OCI-M2 (cell line): ENCODE results near the gene CFAP298.
"Not testable (repeated sequence)": the region's sequence is repeated elsewhere in the genome, so short reads cannot be mapped to it uniquely, and the experiment has no call there.

Experiments
- DNase-seq: peaks from one replicate; lab custom pipeline; 2025; ENCODE audit not compliant: unreplicated experiment; lab: John Stamatoyannopoulos, UW

The CFAP298 gene

DNA sequence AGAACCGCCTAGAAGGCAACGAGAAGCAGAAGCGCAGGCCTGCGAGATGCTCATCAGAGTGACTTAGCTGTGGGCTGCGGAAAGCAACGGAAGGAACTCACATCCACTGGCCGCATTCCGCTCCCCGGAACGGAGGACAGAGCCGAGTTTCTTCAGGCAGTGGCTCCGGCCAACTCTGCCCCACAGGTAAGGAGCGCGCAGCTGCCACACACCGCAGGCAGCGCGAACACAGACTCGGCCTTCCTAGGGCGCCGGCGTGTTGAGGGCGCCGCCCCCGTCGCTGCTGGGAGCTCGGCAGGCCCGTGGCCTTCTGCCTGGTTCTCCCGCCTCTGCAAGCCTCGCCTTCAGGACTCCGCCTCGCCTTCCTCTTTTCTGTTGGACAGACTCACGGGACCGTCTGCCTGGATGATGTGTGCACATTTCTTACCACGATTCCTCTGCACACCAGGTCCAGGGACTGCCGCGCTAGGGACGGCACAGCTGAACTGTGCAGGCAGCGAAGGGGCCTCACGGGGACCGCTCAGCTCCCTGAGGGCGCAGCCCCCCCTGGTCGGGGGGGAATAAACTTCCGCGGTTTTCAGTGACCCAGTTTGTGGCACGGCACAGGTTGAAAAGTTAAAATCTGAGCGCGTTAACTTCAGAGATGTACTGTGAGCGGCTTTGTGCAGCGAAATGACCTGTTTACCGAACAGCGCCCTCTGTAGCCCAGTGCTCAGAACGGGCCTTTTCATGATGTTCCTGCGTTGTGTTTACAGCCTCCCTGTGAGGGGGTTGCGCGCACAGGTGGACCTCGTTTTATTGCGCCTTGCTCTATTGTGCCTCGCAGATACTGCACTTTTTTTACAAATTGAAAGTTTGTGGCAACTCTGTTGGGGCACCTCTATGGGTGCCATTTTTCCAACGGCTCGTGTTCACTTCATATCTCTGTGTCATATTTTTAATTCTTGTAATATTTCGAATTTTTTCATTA is 42.6 kb downstream of the CFAP298 start:
- no peak for DNase-seq

DNA sequence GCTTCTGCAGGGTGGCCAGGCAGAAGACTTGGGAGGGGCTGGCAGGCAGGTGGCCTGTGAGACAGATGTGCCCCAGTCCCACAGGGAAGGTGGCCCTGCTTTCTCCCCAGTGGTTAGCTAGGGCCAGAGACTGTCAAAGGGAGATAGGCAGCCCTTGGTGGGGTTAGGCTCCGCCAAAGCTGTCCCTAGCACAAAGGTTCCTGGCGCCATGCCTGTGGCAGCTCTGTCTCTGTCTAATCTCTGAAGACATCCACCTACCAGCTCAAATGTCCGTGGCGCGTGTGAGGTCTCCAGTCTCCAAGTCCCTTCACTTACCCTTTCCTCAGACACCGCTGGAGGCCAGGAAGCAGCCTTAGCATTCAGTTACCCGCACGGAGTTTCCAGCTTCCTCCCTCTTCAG is 44.6 kb downstream of the CFAP298 start:
- DNase-seq, result no peak

DNA sequence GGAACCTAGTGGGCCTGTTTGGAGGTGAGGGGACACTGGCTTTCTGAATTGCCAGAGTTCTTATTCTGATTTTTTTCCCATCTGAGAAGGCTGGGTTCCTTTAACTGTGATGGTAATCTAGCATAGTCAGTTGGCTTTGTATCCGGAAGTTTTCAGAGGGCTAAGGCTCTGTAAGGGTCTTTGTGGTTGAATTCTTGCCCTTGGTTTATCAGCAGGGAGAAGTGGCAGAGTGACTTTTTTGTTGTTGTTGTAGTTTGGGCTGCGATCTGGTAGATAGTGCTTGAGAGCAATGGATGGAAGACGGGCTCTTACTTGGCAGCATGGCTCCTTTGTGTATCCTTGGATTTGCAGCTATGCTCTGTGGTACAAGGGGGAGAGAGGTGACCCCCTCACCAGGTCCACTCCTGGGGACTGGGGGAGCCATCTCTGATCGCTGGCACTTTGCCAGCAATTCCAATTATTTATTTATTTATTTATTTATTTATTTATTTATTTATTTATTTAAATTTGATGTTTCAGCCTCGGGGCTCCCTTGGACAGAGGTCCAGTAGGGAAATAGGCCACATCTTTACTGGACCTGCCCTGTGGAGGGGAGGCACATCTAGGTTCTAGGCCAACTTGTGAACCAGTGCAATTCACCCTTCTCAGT is 45.3 kb downstream of the CFAP298 start:
- no peak for DNase-seq

DNA sequence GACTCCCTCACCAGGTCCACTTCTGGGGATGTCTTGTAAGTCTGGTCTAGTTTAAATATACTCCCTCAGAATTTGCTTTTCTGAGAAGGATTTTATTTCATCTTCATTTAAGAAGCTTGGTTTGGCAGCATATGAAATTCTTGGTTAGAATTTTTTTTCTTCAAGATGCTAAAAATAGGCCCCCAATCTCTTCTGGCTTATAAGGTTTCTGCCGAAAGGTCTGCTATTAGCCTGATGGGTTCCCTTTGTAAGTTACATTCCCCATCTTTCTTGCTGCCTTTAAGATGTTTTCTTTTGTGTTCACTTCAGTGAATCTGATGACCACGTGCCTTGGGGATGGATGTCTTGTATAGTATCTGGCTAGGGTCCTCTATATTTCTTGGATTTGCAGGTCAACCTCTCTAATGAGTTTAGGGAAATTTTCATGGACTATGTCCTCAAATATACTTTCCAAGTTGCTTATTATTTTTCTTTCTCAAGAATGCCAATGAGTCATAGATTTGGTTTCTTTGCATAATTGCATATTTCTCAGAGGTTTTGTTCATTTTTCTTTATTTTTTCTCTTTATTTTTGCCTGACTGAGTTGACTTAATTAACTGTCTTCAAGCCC is 46.2 kb downstream of the CFAP298 start:
- no peak for DNase-seq

DNA sequence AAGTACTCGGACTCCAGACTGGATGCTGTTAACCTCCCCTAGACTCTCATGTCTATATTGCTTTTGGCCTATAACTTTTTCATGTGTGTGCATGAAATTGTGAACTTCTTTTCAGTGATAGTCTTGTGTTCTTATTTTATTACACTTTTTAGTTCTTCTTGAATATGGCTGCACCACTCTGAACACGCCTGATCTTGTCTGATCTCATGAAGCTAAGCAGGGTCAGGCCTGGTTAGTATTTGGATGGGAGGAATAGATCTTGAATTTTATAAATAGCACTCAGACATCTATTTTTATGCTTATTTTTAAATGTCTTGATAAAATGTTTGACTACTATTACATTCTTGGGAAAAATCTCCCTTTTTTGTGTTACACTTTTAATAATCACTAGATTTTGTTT is 49.3 kb downstream of the CFAP298 start:
- no peak for DNase-seq

DNA sequence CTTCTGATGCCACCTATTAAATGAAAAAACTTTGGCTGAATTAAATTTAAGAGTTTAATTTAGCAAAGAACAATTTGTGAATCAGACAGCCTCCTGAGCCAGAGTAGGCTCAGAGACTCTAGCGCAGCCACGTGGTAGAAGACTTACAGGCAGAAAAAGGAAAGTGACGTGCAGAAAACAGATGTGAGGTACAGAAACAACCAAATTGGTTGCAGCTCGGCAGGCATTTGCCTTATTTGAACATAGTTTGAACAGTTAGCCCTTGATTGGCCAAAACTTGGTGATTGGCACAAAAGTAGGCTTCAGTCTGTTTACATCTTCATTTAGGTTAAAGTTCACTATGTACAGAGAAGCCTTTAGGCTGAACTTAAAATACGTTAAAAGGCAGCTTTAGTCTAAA is 49.8 kb downstream of the CFAP298 start:
- DNase-seq, result no peak

DNA sequence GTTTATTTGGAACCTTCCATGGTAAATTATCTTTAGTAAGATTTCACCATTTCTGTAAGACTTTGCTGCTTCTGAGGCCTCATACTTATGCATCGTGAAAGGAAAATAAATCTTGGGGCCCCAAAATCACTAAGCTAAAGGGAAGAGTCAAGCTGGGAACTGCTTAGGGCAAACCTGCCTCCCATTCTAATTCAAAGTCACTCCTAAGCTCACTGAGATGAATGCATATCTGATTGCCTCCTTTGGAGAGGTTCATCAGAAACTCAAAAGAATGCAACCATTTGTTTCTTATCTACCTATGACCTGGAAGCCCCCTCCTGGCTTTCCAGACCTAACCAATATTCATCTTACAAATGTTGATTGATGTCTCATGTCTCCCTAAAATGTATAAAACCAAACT is 50.7 kb downstream of the CFAP298 start:
- DNase-seq, result not testable (repeated sequence)

DNA sequence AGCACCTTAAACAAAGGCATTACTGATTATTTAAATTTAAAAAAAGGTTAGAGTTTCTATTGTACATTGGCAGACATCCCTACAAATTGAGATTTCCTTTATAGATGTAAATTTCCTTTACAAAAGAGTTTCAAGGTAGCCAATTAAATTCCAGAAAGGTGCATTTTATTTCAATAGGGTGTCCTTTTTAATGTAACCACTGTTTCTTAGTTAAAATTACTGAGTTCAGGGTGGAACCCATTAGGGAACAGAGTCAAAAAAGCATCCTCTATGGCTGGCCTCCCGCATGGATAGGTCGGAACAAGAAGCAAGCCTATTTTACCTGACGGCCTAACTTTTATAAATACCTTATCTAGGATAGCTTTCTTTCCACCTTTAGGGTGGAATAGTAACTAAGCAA is 51.3 kb downstream of the CFAP298 start:
- DNase-seq, result no peak

DNA sequence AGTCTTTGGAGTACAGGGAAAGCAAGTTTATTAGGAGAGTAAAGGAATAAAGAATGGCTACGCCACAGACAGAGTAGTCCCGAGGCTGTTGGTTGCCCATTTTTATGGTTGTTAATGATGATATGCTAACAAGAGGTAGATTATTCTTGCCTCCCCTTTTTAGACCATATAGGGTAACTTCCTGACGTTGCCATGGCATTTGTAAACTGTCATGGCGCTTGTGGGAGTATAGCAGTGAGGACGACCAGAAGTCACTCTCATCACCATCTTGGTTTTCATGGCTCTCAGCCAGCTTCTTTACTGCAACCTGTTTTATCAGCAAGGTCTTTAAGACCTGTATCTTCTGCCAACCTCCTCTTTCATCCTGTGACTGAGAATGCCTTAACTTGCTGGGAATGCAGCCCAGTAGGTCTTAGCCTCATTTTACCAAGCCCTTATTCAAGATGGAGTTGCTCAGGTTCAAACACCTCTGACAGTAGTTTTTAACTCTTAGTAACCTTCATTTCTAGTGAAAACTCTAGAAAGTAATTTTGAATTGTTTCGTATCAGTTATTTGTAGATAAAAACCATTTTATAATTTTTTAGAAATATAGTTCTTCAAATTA is 53.1 kb downstream of the CFAP298 start:
- DNase-seq, result no peak

DNA sequence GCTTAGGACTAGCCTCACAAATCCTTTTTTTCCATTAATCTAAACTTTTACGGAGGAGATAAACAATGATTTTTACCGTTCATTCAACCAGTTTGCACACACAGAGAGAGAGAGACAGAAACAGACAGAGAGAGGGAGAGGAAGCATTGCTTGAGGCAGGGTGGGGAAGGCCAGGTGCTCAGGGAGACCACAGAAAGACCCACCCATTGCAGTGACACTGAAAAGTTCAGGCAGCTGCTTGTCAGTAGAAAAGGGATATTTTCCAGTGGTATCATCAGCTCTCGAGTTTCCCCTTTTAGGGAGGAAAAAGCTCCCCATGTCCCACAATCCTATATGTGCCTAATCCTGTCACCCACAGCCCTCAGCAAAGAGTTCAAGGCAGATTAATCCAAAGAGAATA is 54.1 kb downstream of the CFAP298 start:
- no peak for DNase-seq

DNA sequence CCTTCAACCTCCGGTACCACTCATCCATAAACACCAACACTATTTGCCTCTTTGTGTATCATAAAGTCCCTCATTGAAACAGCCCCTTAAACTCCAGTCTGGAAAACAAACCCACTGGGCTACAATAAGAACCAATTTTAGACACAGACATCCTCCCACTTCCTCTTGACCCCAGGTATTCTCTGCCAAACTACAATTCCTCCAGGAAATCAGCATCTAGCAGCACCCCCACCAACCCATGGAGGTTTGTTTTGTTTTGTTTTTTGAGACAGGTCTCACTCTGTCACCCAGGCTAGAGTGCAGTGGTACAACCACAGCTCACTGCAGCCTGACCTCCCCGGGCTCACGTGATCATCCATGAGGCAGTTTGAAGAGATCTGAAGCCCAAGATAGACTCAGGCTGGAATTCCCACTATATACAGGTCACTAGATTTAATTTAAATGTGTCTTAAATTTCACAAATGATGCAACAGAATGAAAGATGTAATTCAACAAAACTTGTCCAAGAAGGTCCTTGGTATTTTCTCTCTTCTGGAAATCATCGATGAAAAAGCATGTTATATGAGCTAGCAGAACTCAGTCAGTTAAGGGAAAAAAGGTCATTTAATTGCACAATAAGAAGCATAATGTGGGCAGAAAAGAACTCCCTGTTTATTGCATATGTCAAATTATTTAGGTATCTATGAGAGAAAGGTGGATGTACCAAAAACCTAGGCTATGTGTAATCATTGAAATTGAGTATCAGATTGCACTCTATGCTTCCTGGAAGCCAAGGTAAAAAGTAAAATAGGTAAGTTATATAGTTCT is 57.1 kb downstream of the CFAP298 start:
- DNase-seq, result no peak

DNA sequence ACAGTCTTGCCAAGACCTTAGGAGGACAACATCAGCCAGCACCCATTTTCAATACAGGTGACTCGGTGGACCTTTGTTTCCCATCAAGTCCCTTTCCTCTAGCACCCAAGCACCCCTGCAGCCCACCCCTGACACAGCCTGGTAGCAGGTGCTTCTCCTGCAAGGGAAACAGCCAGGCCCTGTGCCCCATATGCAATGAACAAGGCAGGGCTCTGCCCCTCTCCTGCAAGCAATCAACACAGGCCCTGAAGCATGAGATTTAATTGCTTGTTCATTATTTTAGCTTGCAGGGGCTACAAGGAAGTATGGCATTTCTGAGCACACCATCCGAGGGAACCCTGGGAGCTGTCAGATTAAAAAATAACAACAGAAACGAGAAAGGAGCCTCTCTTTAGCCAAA is 62.3 kb downstream of the CFAP298 start:
- DNase-seq, result no peak

DNA sequence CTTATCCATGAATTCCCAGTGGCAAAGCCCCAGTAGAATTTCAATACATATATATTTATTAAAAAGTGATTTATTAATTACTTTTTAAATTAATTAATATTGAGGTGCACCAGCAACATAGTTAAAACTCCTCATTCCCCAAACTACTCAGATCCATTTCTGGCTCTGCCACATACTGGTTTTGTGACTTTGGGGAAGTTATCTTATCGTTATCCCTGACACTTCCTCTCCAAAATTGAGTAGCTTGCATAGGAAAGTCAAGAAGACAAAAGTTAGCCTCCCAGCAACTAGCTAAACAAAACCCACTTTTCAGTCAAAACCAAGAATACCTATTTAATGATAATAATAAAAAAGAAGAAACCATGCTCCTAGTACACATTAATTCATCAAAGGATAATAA is 62.7 kb downstream of the CFAP298 start:
- no peak for DNase-seq
